ENCODE results near the gene ANKHD1. TPM values are rescaled to one million over a fixed set of nuclear protein-coding genes. Genes with fewer than 3 reads are reported as not detected.

The ANKHD1 gene
- polyA plus RNA-seq, 3 donors: 29.0 to 110 (median 43.6) TPM

DNA sequence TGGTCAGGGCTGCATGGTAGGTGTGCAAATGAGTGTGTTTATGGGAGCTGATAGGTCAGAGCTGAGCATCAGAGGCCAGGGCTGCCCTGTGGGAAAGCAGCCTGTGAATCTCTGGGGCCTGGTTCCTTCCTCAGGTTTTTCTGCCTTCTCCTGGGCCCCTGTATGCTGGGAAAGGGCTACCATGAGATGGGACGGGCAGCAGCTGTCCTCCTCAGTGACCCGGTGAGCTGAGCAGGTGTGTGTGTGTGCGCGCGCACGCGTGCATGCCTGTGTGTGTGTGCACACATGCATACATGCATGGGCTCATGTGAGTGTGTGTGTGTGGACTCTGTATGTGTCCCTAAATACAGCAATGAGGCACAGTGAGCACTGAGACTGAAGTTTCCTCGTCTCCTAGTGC lies 39.3 kb upstream of the ANKHD1 start:
- H3K4me1 ChIP-seq (ENCODE audit: control insufficient read depth in 1 of 2, insufficient read depth in 2 of 2, low read length in 2 of 2): peaks cover 11 to 13% of the 10 kb centered on the region in 2 donors
- Mint-ChIP-seq H3K36me3 (no peaks in the 10 kb centered on the region), H3K9me3 (peaks cover 0 to 1% (median 0%) of the 10 kb centered on the region in 7 donors), H3K27me3 (ENCODE audit: low read depth in 3 of 3) (peaks cover 2 to 9% (median 8%) of the 10 kb centered on the region in 3 donors), H3K4me1 (peaks cover 12% of the 10 kb centered on the region), H3K4me3 (no peak overlapping the region), H3K27ac (no peak overlapping the region)
- no peak overlapping the region for H3K4me3 ChIP-seq (replicated peaks in 1 of 3; ENCODE audit: low read depth in 2 of 3, low read length in 3 of 3)
- H3K27ac ChIP-seq (ENCODE audit: low read depth in 1 of 2, low read length in 2 of 2): no peak overlapping the region
- no peak overlapping the region for H3K4me2 ChIP-seq (replicated peaks; ENCODE audit: extremely low read depth, low read length, poor library complexity, severe bottlenecking)
- intact Hi-C loops (cut with micrococcal nuclease): loop anchor here in 1 of 2 donors (10.0 kb wide), 1 partner anchor 352 kb away; no protein-coding TSS in a partner anchor
- H2AFZ ChIP-seq (ENCODE audit: insufficient read depth, low read depth, low read length, poor library complexity, severe bottlenecking): no peak overlapping the region
- H3K36me3 ChIP-seq (replicated peaks in 1 of 2; ENCODE audit: control insufficient read depth in 1 of 2, insufficient read depth in 2 of 2, low read length in 2 of 2): no peaks in the 10 kb centered on the region
- no peaks in the 10 kb centered on the region for H3K9me3 ChIP-seq (replicated peaks in 1 of 2; ENCODE audit: control insufficient read depth in 1 of 2, insufficient read depth in 1 of 2, low read length in 2 of 2)
- H4K20me1 ChIP-seq (ENCODE audit: insufficient read depth, low read length): no peaks in the 10 kb centered on the region
- no peak overlapping the region for H3K9ac ChIP-seq (ENCODE audit: insufficient read depth, low read length, poor library complexity, severe bottlenecking)
- H3K79me2 ChIP-seq (ENCODE audit: insufficient read depth, low read length): no peaks in the 10 kb centered on the region
- TF ChIP-seq, protein P1, sequence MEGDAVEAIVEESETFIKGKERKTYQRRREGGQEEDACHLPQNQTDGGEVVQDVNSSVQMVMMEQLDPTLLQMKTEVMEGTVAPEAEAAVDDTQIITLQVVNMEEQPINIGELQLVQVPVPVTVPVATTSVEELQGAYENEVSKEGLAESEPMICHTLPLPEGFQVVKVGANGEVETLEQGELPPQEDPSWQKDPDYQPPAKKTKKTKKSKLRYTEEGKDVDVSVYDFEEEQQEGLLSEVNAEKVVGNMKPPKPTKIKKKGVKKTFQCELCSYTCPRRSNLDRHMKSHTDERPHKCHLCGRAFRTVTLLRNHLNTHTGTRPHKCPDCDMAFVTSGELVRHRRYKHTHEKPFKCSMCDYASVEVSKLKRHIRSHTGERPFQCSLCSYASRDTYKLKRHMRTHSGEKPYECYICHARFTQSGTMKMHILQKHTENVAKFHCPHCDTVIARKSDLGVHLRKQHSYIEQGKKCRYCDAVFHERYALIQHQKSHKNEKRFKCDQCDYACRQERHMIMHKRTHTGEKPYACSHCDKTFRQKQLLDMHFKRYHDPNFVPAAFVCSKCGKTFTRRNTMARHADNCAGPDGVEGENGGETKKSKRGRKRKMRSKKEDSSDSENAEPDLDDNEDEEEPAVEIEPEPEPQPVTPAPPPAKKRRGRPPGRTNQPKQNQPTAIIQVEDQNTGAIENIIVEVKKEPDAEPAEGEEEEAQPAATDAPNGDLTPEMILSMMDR (IDR thresholded peaks at IDR 0.05): no peak
- H3K27me3 ChIP-seq (ENCODE audit: control insufficient read depth in 2 of 2, insufficient read depth in 2 of 2, low read length in 2 of 2): no peaks in the 10 kb centered on the region
- DNase-seq: no peak
- WGBS (ENCODE audit: insufficient coverage): 89% methylated on average over 5 of the region's 8 CpGs

DNA sequence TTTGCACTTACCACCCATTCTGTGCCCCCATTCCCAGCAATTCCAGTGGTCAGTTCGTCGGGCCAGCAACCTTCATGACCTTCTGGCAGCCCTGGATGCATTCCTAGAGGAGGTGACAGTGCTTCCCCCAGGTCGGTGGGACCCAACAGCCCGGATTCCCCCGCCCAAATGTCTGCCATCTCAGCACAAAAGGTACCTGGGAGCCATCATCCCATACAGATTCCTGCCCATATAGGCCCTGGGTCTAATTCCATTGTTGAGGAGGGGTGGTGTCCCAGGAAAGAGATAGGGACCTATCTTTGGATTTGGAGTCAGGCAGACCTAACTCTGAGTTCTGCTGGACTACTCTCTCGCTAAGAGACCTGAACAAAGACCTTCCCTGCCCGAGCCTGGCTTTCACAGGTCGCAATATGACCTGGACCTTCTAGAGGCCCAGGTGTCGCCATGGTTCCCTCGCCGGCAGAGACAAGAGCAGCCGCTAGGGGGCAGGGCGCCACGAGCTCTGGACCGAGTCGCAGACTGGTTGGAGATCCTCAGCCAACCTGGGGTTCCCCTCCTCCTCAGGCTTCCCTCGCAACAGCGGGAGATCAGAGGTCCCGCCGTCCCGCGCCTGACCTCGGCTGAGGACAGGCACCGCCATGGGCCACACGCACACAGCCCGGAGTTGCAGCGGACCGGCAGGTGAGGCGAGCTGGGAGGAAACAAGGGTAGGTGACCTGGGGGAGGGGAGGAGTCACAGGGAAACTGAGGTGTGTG lies 38.6 kb upstream of the ANKHD1 start:
- intact Hi-C loops (cut with micrococcal nuclease): loop anchor here in 1 of 2 donors (10.0 kb wide), 1 partner anchor 352 kb away; no protein-coding TSS in a partner anchor
- H3K4me3 ChIP-seq (replicated peaks in 1 of 3; ENCODE audit: low read depth in 2 of 3, low read length in 3 of 3): no peak overlapping the region

More for the DNA sequence above, 38.6 kb upstream of the ANKHD1 start:
- WGBS (ENCODE audit: insufficient coverage): 11% methylated on average over 26 of the region's 29 CpGs
- H3K27ac ChIP-seq (ENCODE audit: low read depth in 1 of 2, low read length in 2 of 2): no peak overlapping the region
- Mint-ChIP-seq H3K27ac (peak overlapping the region in 2 of 7 donors; percentile 40 to 63), H3K9me3 (no peaks in the 10 kb centered on the region), H3K36me3 (no peaks in the 10 kb centered on the region), H3K4me3 (peak overlapping the region; percentile 41 to 79), H3K27me3 (ENCODE audit: low read depth in 3 of 3) (peaks cover 2 to 9% (median 4%) of the 10 kb centered on the region in 3 donors), H3K4me1 (peaks cover 5% of the 10 kb centered on the region)
- H3K4me2 ChIP-seq (replicated peaks; ENCODE audit: extremely low read depth, low read length, poor library complexity, severe bottlenecking): peak overlapping the region; percentile 59
- H4K20me1 ChIP-seq (ENCODE audit: insufficient read depth, low read length): no peaks in the 10 kb centered on the region
- no peaks in the 10 kb centered on the region for H3K9me3 ChIP-seq (replicated peaks in 1 of 2; ENCODE audit: control insufficient read depth in 1 of 2, insufficient read depth in 1 of 2, low read length in 2 of 2)
- no peaks in the 10 kb centered on the region for H3K27me3 ChIP-seq (ENCODE audit: control insufficient read depth in 2 of 2, insufficient read depth in 2 of 2, low read length in 2 of 2)
- peak; percentile 71 to 85 (median 79) for DNase-seq
- H3K4me1 ChIP-seq (ENCODE audit: control insufficient read depth in 1 of 2, insufficient read depth in 2 of 2, low read length in 2 of 2): peaks cover 4 to 5% of the 10 kb centered on the region in 2 donors
- TF ChIP-seq, protein P1 (IDR thresholded peaks at IDR 0.05): peak; percentile 98
- no peaks in the 10 kb centered on the region for H3K79me2 ChIP-seq (ENCODE audit: insufficient read depth, low read length)
- peak overlapping the region; percentile 62 for H2AFZ ChIP-seq (ENCODE audit: insufficient read depth, low read depth, low read length, poor library complexity, severe bottlenecking)
- H3K9ac ChIP-seq (ENCODE audit: insufficient read depth, low read length, poor library complexity, severe bottlenecking): no peak overlapping the region
- H3K36me3 ChIP-seq (replicated peaks in 1 of 2; ENCODE audit: control insufficient read depth in 1 of 2, insufficient read depth in 2 of 2, low read length in 2 of 2): no peaks in the 10 kb centered on the region

Data from CD14-positive monocyte (primary cell).